Gastrocnemius medialis (tissue), 4 donors: ENCODE data around the gene SPDYC. TPM values are rescaled to one million over a fixed set of nuclear protein-coding genes. Genes with fewer than 3 reads are reported as not detected.

Experiments used
- ATAC-seq, 2 donors: fragments of 150-250 bp; one replicate each; pipeline ENCODE4 v1.9.1; 2016
- DNase-seq, 2 donors: peaks; one replicate each; pipeline ENCODE4 v3.0.0-alpha.2; 2019
- H3K27ac ChIP-seq, 4 donors: fragments of 200-600 bp; sonication (generic); 1 replicate in 1 of 4; 2 replicates in 3 of 4; pipeline ENCODE4 v1.5.1; 2016 to 2018; ENCODE audit warnings: mild to moderate bottlenecking in 2 of 4, moderate library complexity in 1 of 4
- H3K27me3 ChIP-seq, 3 donors: fragments of 200-600 bp; sonication (generic) in 2 of 3; 1 replicate in 1 of 3; 2 replicates in 2 of 3; pipeline versions ENCODE4 v1.5.1 to v1.6.0; 2016 to 2019; ENCODE audit warnings: mild to moderate bottlenecking in 1 of 3, moderate library complexity in 1 of 3
- H3K36me3 ChIP-seq, 2 donors: fragments of 200-600 bp; sonication (generic) in 1 of 2; one replicate each; pipeline ENCODE4 v1.5.1; 2017 to 2018
- H3K4me1 ChIP-seq, 2 donors: fragments of 200-600 bp; sonication (generic) in 1 of 2; one replicate each; pipeline ENCODE4 v1.5.1; 2016 to 2017; ENCODE audit warnings: mild to moderate bottlenecking in 2 of 2
- H3K4me3 ChIP-seq, 4 donors: fragments of 200-600 bp; sonication (generic) in 3 of 4; 1 replicate in 1 of 4; 2 replicates in 3 of 4; pipeline ENCODE4 v1.5.1; 2016 to 2019; ENCODE audit warnings: mild to moderate bottlenecking in 2 of 4
- H3K9me3 ChIP-seq, 3 donors: fragments of 200-600 bp; sonication (generic) in 2 of 3; 1 replicate in 1 of 3; 2 replicates in 2 of 3; pipeline ENCODE4 v1.5.1; 2016 to 2019
- CTCF ChIP-seq, 5 experiments: fragments of 450-650 bp in 3 of 5; fragments of 200-600 bp in 2 of 5; sonication (generic) in 2 of 5; IDR thresholded peaks in 4 of 5; conservative IDR thresholded peaks in 1 of 5; 1 replicate in 4 of 5; 2 replicates in 1 of 5; pipeline ENCODE4 v1.5.1; 2016 to 2019; ENCODE audit warnings: antibody characterized with exemption in 5 of 5, mild to moderate bottlenecking in 3 of 5, moderate library complexity in 3 of 5
- POLR2A ChIP-seq, 2 donors: fragments of 450-650 bp; IDR thresholded peaks; one replicate each; pipeline ENCODE4 v1.6.1; 2017; ENCODE audit warnings: antibody characterized with exemption in 2 of 2, mild to moderate bottlenecking in 2 of 2, moderate library complexity in 2 of 2
- in situ Hi-C, 4 donors: fragments of 200-750 bp; cut with MboI; loops; one replicate each; pipeline versions ENCODE4 v1.15.0 to v1.8.0; 2017; ENCODE audit warnings: low sequenced_read_pairs in 4 of 4
- intact Hi-C: fragments of 100-400 bp; cut with DNase I; formaldehyde crosslinking; loops from one replicate; pipeline ENCODE4 v1.15.1; 2023; ENCODE audit warnings: low total_unique reads
- total RNA-seq, 4 donors: library from RNA; depleted of rRNA; stranded (reverse); fragments of >200 nt; gene quantifications; one replicate each; pipeline versions ENCODE4 v1.1.0 to v1.2.3, GENCODE V29; 2016

The SPDYC gene
- not detected for total RNA-seq

- ATAC-seq: no peak
- no peaks in the 10 kb centered on the region for H3K9me3 ChIP-seq
- TF ChIP-seq CTCF (IDR thresholded peaks at IDR 0.05 in 4 of 5, conservative IDR thresholded peaks at IDR 0.05 in 1 of 5) (no peak), POLR2A (IDR thresholded peaks at IDR 0.05) (no peak)
- no peak within 1 kb of the TSS for H3K4me3 ChIP-seq
- no peak within 1 kb of the TSS for H3K27ac ChIP-seq
- H3K4me1 ChIP-seq: peaks cover 0 to 7% of the 10 kb centered on the region in 2 donors
- no peak for DNase-seq
- in situ Hi-C loops (no loop called here), intact Hi-C loops (no loop called here)
- H3K36me3 ChIP-seq: no peaks in the 10 kb centered on the region
- H3K27me3 ChIP-seq: no peaks in the 10 kb centered on the region
These were observed at the start of gene SPDYC for GRCh38 chr11:65170058-65170534. TSS of gene SPDYC (plus strand) at chr11:65170233. CDS start at chr11:65171358, 1,125 bp downstream.

- peaks cover 0 to 47% of the 10 kb centered on the region in 2 donors for H3K36me3 ChIP-seq
- peak overlapping the region; percentile 79 to 97 (median 90) for H3K4me3 ChIP-seq
- H3K27me3 ChIP-seq: no peaks in the 10 kb centered on the region
- ATAC-seq (no peak), DNase-seq (peak in 1 of 2 donors; percentile 7)
- H3K27ac ChIP-seq: peak overlapping the region; percentile 87 to 98 (median 92)
- intact Hi-C loops (no loop called here), in situ Hi-C loops (no loop called here)
- TF ChIP-seq CTCF (IDR thresholded peaks at IDR 0.05 in 4 of 5, conservative IDR thresholded peaks at IDR 0.05 in 1 of 5): no peak
- H3K4me1 ChIP-seq: peaks cover 31 to 42% of the 10 kb centered on the region in 2 donors
- H3K9me3 ChIP-seq: no peaks in the 10 kb centered on the region
These were observed 49.2 kb upstream of the SPDYC start for GRCh38 chr11:65120831-65121230.

GRCh38 chr11:65121447-65121864 lies 48.6 kb upstream of the SPDYC start:
- DNase-seq (no peak), ATAC-seq (no peak)
- Histone ChIP-seq H3K27me3 (no peaks in the 10 kb centered on the region), H3K36me3 (peaks cover 0 to 53% of the 10 kb centered on the region in 2 donors), H3K9me3 (no peaks in the 10 kb centered on the region), H3K4me1 (peaks cover 25 to 36% of the 10 kb centered on the region in 2 donors), H3K4me3 (peak overlapping the region; percentile 79 to 97 (median 90)), H3K27ac (peak overlapping the region; percentile 87 to 98 (median 92))
- TF ChIP-seq CTCF (IDR thresholded peaks at IDR 0.05 in 4 of 5, conservative IDR thresholded peaks at IDR 0.05 in 1 of 5) (no peak), POLR2A (IDR thresholded peaks at IDR 0.05) (no peak)
- in situ Hi-C loops: no loop called here
- intact Hi-C loops: no loop called here

GRCh38 chr11:65121865-65122696 lies 48.0 kb upstream of the SPDYC start, which contains the start of the genes FAU and MRPL49:
TSS of gene FAU (minus strand) at chr11:65122134. CDS start at chr11:65121813, 321 bp downstream.
TSS of gene MRPL49 (plus strand) at chr11:65122321. CDS start at chr11:65122347, 26 bp downstream.
- intact Hi-C loops (loop anchor here (1.0 kb wide), 3 partner anchors 12 to 108 kb away; partner anchors contain the start of genes ARL2, CDCA5, SYVN1 and ZFPL1), in situ Hi-C loops (no loop called here)
- Histone ChIP-seq H3K27ac (peak within 1 kb of the TSS; percentile 87 to 98 (median 92)), H3K36me3 (peaks cover 0 to 59% of the 10 kb centered on the region in 2 donors), H3K27me3 (no peaks in the 10 kb centered on the region), H3K9me3 (no peaks in the 10 kb centered on the region), H3K4me3 (peak within 1 kb of the TSS; percentile 79 to 97 (median 90)), H3K4me1 (peaks cover 21 to 31% of the 10 kb centered on the region in 2 donors)
- peak; percentile 81 to 84 for ATAC-seq
- peak; percentile 98 for DNase-seq
- peak in 1 of 5 experiments; percentile 20 for TF ChIP-seq CTCF (IDR thresholded peaks at IDR 0.05 in 4 of 5, conservative IDR thresholded peaks at IDR 0.05 in 1 of 5)
- TF ChIP-seq POLR2A (IDR thresholded peaks at IDR 0.05): peak; percentile 91 to 95
